ENCODE data around the gene ANKFN1.

DNA sequence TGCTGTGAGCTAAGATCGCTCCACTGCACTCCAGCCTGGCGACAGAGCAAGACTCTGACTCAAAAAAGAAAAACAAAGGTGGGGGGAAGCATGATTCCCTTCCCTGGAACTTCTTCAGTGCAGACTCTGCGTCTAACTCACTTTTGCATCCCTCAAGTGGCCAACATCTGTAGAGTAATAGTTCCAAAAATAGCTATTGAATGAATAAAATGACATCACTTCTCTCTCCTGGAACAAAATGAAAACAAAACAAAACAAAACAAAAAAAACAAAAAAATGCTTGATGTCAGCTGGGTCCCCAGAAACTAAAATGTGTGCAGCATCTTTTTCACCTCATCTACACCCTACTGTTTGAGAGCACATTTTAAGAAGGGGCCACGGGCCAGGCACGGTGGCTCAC, 242.5 kb downstream of the ANKFN1 start:
- TF ChIP-seq CTCF (conservative IDR thresholded peaks at IDR 0.05) (no peak), ZFX (IDR thresholded peaks at IDR 0.05) (no peak)

Measured in C4-2B (cell line).